Activated naive CD4-positive, alpha-beta T cell treated with Interleukin-2 at 50 U/mL for 16 hours (primary cell): Measurements from ENCODE around the gene FOXC2.

Source experiments
- DNase-seq: peaks from one replicate; pipeline ENCODE4 v3.0.0-alpha.2; 2020

The FOXC2 gene

GRCh38 chr16:86566601-86566965 lies at the start of gene FOXC2:
FOXC2 (plus strand) TSS chr16:86566829; CDS start chr16:86567336, 507 bp downstream.
- DNase-seq, result peak; percentile 53

GRCh38 chr16:86517033-86517432 lies 49.6 kb upstream of the FOXC2 start:
- DNase-seq, result no peak

GRCh38 chr16:86517652-86518258 lies 48.9 kb upstream of the FOXC2 start:
- no peak for DNase-seq

- no peak for DNase-seq
Observed at GRCh38 chr16:86519007-86519648, 47.5 kb upstream of the FOXC2 start.

GRCh38 chr16:86519649-86520316 lies 46.8 kb upstream of the FOXC2 start:
- peak; percentile 64 for DNase-seq

- DNase-seq, result no peak
Observed at GRCh38 chr16:86520317-86521210, 46.1 kb upstream of the FOXC2 start.

- DNase-seq, result no peak
Observed at GRCh38 chr16:86521236-86522197, 45.1 kb upstream of the FOXC2 start.

GRCh38 chr16:86522634-86523033 lies 44.0 kb upstream of the FOXC2 start:
- no peak for DNase-seq

- no peak for DNase-seq
Observed at GRCh38 chr16:86523166-86523740, 43.4 kb upstream of the FOXC2 start.

- no peak for DNase-seq
Observed at GRCh38 chr16:86524029-86524428, 42.6 kb upstream of the FOXC2 start.

GRCh38 chr16:86525696-86526095 lies 40.9 kb upstream of the FOXC2 start:
- no peak for DNase-seq

GRCh38 chr16:86527366-86527765 lies 39.3 kb upstream of the FOXC2 start:
- no peak for DNase-seq

GRCh38 chr16:86528061-86528929 lies 38.3 kb upstream of the FOXC2 start:
- DNase-seq, result no peak

GRCh38 chr16:86529160-86529559 lies 37.5 kb upstream of the FOXC2 start:
- DNase-seq, result no peak

- DNase-seq, result no peak
Observed at GRCh38 chr16:86530251-86531190, 36.1 kb upstream of the FOXC2 start.

- no peak for DNase-seq
Observed at GRCh38 chr16:86531191-86531545, 35.5 kb upstream of the FOXC2 start.

GRCh38 chr16:86531641-86532525 lies 34.7 kb upstream of the FOXC2 start:
- no peak for DNase-seq

- no peak for DNase-seq
Observed at GRCh38 chr16:86532526-86532815, 34.2 kb upstream of the FOXC2 start.

- DNase-seq, result no peak
Observed at GRCh38 chr16:86533076-86533475, 33.6 kb upstream of the FOXC2 start.
